Loucy (cell line): ENCODE data around the gene SYNM.

Experiments
- CTCF ChIP-seq: fragments of 200-600 bp; sonication (generic); conservative IDR thresholded peaks from 2 replicates; pipeline ENCODE4 v1.5.1; 2014; ENCODE audit warnings: mild to moderate bottlenecking, antibody characterized with exemption, low read length
- EZH2phosphoT487 ChIP-seq: fragments of 200-600 bp; IDR thresholded peaks from 2 replicates; pipeline ENCODE4 v1.6.1; 2018; ENCODE audit warnings: antibody characterized with exemption, mild to moderate bottlenecking, moderate library complexity, borderline replicate concordance

GRCh38 chr15:99090938-99091337, 13.9 kb upstream of the SYNM start:
- TF ChIP-seq CTCF (no peak), EZH2phosphoT487 (no peak)
